Thyroid gland (tissue), 4 donors: ENCODE results near the gene ZMPSTE24. TPM values are rescaled to one million over a fixed set of nuclear protein-coding genes. Genes with fewer than 3 reads are reported as not detected.
"Not testable (repeated sequence)": the region's sequence is repeated elsewhere in the genome, so short reads cannot be mapped to it uniquely, and the experiment has no call there.

Experiments
- DNase-seq, 2 donors: peaks; one replicate each; pipeline ENCODE4 v3.0.0-alpha.2; 2019
- H3K27ac ChIP-seq, 3 donors: fragments of 200-600 bp; sonication (generic); 1 replicate in 2 of 3; 2 replicates in 1 of 3; pipeline ENCODE4 v1.5.1; 2016 to 2019; ENCODE audit warnings: mild to moderate bottlenecking in 1 of 3, moderate library complexity in 1 of 3
- H3K27me3 ChIP-seq: fragments of 200-600 bp; sonication (generic); one replicate; pipeline ENCODE4 v1.5.1; 2019
- H3K36me3 ChIP-seq, 2 donors: fragments of 200-600 bp; sonication (generic); one replicate each; pipeline ENCODE4 v1.5.1; 2016 to 2019
- H3K4me1 ChIP-seq, 2 donors: fragments of 200-600 bp; sonication (generic); one replicate each; pipeline ENCODE4 v1.5.1; 2017 to 2019
- H3K4me3 ChIP-seq, 3 donors: fragments of 200-600 bp; sonication (generic); replicated peaks in 1 of 3; 1 replicate in 2 of 3; 2 replicates in 1 of 3; pipeline ENCODE4 v1.5.1; 2016; ENCODE audit warnings: mild to moderate bottlenecking in 1 of 3
- H3K9me3 ChIP-seq: fragments of 200-600 bp; sonication (generic); one replicate; pipeline ENCODE4 v1.5.1; 2017
- POLR2A ChIP-seq, 2 donors: fragments of 450-650 bp; IDR thresholded peaks; one replicate each; pipeline ENCODE4 v1.6.1; 2017; ENCODE audit warnings: antibody characterized with exemption in 2 of 2, mild to moderate bottlenecking in 2 of 2, moderate library complexity in 1 of 2
- WGBS, 2 donors: methylation state at CpG; one replicate each; pipeline ENCODE4 v1.1.5; 2017; 5-methylcytosine and 5-hydroxymethylcytosine counted together
- intact Hi-C: fragments of 100-400 bp; cut with DNase I; formaldehyde crosslinking; loops from one replicate; pipeline ENCODE4 v1.15.1; 2023
- total RNA-seq, 4 donors: library from RNA; depleted of rRNA; stranded (reverse); fragments of >200 nt; gene quantifications; one replicate each; pipeline ENCODE4 v1.2.3, GENCODE V29; 2016
- TF ChIP-seq, protein P1 (sequence below), 6 experiments: fragments of 200-600 bp in 3 of 6; fragments of 450-650 bp in 3 of 6; sonication (generic) in 3 of 6; IDR thresholded peaks; one replicate each; pipeline ENCODE4 v1.5.1; 2016 to 2019; ENCODE audit warnings: antibody characterized with exemption in 6 of 6, mild to moderate bottlenecking in 2 of 6, inconsistent platforms in 1 of 6, moderate library complexity in 1 of 6

The ZMPSTE24 gene
- total RNA-seq, 4 donors from 2014 or later, result 45.1 to 61.7 (median 56.7) TPM

DNA sequence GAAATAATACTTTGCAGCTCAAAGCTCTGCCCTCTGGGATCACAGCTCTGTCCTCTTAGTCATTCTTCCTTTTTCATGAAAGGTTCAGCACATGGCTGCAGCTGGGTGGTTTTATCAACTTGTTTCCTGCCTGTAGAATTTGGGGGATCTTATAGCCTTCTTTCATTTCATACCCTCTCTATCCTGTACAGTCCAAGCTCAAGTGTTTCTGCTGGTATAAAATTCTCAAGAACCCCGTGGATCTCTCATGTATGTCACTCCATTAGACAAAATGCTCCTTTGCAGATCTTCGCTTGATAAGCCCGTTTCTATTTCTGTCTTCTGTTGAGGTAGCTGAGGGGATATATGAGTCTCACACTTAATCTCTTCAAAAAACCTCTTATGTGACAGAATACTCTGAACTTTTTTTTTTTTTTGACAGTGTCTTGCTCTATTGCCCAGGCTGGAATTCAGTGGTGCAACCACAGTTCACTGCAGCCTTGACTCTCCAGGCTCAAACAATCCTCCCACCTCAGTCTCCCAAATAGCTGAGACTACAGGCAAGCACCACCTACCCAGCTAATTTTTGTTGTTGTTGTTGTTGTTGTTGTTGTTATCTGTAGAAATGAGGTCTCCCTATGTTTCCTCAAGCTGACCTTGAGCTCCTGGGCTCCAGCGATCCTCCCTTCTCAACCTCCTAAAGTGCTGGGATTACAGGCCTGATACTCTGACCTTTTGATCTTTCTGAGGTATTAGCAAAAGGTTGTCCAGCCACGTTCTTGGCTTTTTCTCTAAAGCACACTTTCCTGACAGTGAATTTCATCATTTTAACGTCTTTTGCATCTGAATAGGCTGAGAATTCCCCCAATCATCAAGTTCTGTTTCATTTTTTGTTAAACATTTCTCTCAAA is 83.7 kb downstream of the ZMPSTE24 start:
- H3K27ac ChIP-seq, result no peak overlapping the region

DNA sequence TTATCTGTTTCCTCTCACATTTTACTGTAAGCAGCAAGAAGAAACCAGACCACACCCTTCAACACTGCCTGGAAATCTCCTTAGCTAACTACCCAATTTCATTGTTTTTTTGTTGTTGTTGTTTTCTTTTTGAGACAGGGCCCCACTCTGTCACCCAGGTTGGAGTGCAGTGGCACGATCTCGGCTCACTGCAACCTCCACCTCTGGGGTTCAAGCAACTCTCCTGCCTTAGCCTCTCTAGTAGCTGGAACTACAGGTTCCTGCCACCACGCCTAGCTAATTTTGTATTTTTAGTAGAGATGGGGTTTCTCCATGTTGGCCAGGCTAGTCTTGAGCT is 84.3 kb downstream of the ZMPSTE24 start:
- H3K27ac ChIP-seq, H3K27me3 ChIP-seq, intact Hi-C loops, H3K36me3 ChIP-seq, H3K4me3 ChIP-seq, H3K4me1 ChIP-seq, H3K9me3 ChIP-seq, DNase-seq: not testable (repeated sequence)
- WGBS, 2 donors, result 88 to 90% methylated on average over 3 of the region's 3 CpGs

More for the DNA sequence above, 83.7 kb downstream of the ZMPSTE24 start:
- Histone ChIP-seq H3K27me3 (no peaks in the 10 kb centered on the region), H3K9me3 (no peaks in the 10 kb centered on the region), H3K36me3 (no peaks in the 10 kb centered on the region), H3K4me3 (no peak overlapping the region), H3K4me1 (no peaks in the 10 kb centered on the region)
- TF ChIP-seq, protein P1, sequence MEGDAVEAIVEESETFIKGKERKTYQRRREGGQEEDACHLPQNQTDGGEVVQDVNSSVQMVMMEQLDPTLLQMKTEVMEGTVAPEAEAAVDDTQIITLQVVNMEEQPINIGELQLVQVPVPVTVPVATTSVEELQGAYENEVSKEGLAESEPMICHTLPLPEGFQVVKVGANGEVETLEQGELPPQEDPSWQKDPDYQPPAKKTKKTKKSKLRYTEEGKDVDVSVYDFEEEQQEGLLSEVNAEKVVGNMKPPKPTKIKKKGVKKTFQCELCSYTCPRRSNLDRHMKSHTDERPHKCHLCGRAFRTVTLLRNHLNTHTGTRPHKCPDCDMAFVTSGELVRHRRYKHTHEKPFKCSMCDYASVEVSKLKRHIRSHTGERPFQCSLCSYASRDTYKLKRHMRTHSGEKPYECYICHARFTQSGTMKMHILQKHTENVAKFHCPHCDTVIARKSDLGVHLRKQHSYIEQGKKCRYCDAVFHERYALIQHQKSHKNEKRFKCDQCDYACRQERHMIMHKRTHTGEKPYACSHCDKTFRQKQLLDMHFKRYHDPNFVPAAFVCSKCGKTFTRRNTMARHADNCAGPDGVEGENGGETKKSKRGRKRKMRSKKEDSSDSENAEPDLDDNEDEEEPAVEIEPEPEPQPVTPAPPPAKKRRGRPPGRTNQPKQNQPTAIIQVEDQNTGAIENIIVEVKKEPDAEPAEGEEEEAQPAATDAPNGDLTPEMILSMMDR (IDR thresholded peaks at IDR 0.05), result no peak
- TF ChIP-seq POLR2A (IDR thresholded peaks at IDR 0.05), result no peak
- intact Hi-C loops, result no loop called here
- WGBS, 2 donors, result 69 to 70% methylated on average over 6 of the region's 6 CpGs
- DNase-seq, result no peak

Other genes starting within 250 kb of the ZMPSTE24 start
- gene CAP1, start 217.5 kb upstream of the ZMPSTE24 start, total RNA-seq, result 100 to 1,000 TPM; 204 to 247 (median 227) TPM
- gene PPT1, start 161.0 kb upstream of the ZMPSTE24 start, total RNA-seq, result 10 to 100 TPM; 58.1 to 77.7 (median 64.2) TPM
- 10 to 100 TPM; 17.3 to 31.0 (median 21.2) TPM for gene RLF, start 96.8 kb upstream of the ZMPSTE24 start, total RNA-seq
- gene TMCO2, start 10.3 kb upstream of the ZMPSTE24 start, total RNA-seq, result not detected
- 10 to 100 TPM in 2 of 4 donors, 1 to 10 TPM in 2; 6.2 to 21.6 (median 11.7) TPM for gene COL9A2, start 59.0 kb downstream of the ZMPSTE24 start, total RNA-seq
- 10 to 100 TPM; 21.9 to 29.3 (median 26.8) TPM for gene SMAP2, start 115.5 kb downstream of the ZMPSTE24 start, total RNA-seq
- 1 to 10 TPM in 1 of 4 donors, under 1 TPM in 1, not detected in 2; 0.40 to 1.0 TPM for gene ZFP69B, start 192.2 kb downstream of the ZMPSTE24 start, total RNA-seq
- gene ZFP69, start 219.1 kb downstream of the ZMPSTE24 start, total RNA-seq, result 1 to 10 TPM in 3 of 4 donors, under 1 TPM in 1; 0.92 to 4.8 (median 3.0) TPM